Left ventricle myocardium inferior (tissue), 1 donor: Measurements from ENCODE around the gene SNAP29. TPM values are rescaled to one million over a fixed set of nuclear protein-coding genes. Genes with fewer than 3 reads are reported as not detected.

Source experiments
- DNase-seq: peaks from one replicate; pipeline ENCODE4 v3.0.0-alpha.2; 2020
- H3K27ac ChIP-seq: fragments of 200-600 bp; replicated peaks from 2 replicates; pipeline ENCODE4 v1.8.0; 2021
- H3K27me3 ChIP-seq: fragments of 200-600 bp; 2 replicates; pipeline ENCODE4 v1.8.0; 2021; ENCODE audit warnings: low read depth
- H3K36me3 ChIP-seq: fragments of 200-600 bp; 2 replicates; pipeline ENCODE4 v1.8.0; 2021
- H3K4me1 ChIP-seq: fragments of 200-600 bp; 2 replicates; pipeline ENCODE4 v1.8.0; 2021
- H3K4me3 ChIP-seq: fragments of 200-600 bp; 2 replicates; pipeline ENCODE4 v1.8.0; 2021; ENCODE audit warnings: mild to moderate bottlenecking, moderate library complexity
- H3K9me3 ChIP-seq: fragments of 200-600 bp; replicated peaks from 2 replicates; pipeline ENCODE4 v1.8.0; 2021
- intact Hi-C: fragments of 100-400 bp; cut with micrococcal nuclease; formaldehyde crosslinking; loops from one replicate; pipeline ENCODE4 v1.11.0; 2022
- total RNA-seq: library from RNA; stranded (reverse); fragmentation: NEBNext Ultra II Directional; extraction: Animal tissue kit (Norgen Biotek cat#: 25700); gene quantifications from one replicate; pipeline ENCODE4 v1.2.1, GENCODE V29; 2021
- TF ChIP-seq, protein P1 (sequence below): fragments of 200-600 bp; IDR thresholded peaks from 2 replicates; pipeline ENCODE4 v1.8.0; 2021; ENCODE audit warnings: antibody characterized with exemption, mild to moderate bottlenecking, borderline replicate concordance
- donor health status: DM: no; HTN: yes; CAD: no; lungs with severe emphysema.

Gene SNAP29
- total RNA-seq, 1 donor from 2014 or later = 25.8 TPM

GRCh38 chr22:20852076-20852475, 6.7 kb upstream of the SNAP29 start:
- Histone ChIP-seq H3K27ac (no peak overlapping the region), H3K9me3 (no peaks in the 10 kb centered on the region), H3K4me1 (peaks cover 38% of the 10 kb centered on the region), H3K27me3 (no peaks in the 10 kb centered on the region), H3K36me3 (no peaks in the 10 kb centered on the region), H3K4me3 (no peak overlapping the region)
- TF ChIP-seq, protein P1, sequence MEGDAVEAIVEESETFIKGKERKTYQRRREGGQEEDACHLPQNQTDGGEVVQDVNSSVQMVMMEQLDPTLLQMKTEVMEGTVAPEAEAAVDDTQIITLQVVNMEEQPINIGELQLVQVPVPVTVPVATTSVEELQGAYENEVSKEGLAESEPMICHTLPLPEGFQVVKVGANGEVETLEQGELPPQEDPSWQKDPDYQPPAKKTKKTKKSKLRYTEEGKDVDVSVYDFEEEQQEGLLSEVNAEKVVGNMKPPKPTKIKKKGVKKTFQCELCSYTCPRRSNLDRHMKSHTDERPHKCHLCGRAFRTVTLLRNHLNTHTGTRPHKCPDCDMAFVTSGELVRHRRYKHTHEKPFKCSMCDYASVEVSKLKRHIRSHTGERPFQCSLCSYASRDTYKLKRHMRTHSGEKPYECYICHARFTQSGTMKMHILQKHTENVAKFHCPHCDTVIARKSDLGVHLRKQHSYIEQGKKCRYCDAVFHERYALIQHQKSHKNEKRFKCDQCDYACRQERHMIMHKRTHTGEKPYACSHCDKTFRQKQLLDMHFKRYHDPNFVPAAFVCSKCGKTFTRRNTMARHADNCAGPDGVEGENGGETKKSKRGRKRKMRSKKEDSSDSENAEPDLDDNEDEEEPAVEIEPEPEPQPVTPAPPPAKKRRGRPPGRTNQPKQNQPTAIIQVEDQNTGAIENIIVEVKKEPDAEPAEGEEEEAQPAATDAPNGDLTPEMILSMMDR = no peak
- intact Hi-C loops = no loop called here
- DNase-seq = no peak

DNA sequence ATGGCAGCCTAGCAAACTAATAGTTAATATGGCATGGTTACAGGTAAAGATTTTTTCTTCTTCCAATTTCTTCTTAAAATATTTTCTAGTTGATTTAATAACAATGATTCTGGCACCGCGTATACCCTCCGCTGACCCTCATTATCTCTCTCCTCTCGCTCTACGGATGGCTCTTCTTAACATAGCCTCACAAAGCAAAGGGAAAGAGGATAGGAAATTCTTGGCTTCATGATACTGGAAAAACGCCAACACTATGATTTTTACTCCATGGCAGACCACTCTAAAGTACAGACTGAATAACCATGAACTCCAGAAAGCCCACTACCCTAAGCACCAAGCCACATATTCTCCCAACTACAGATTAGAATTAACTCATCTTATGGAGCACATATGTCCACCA, 6.3 kb upstream of the SNAP29 start:
- no peak overlapping the region for H3K27ac ChIP-seq
- DNase-seq = no peak
- TF ChIP-seq, protein P1 = no peak
- no peak overlapping the region for H3K4me3 ChIP-seq
- no peaks in the 10 kb centered on the region for H3K9me3 ChIP-seq
- no peaks in the 10 kb centered on the region for H3K27me3 ChIP-seq
- intact Hi-C loops = no loop called here
- peaks cover 42% of the 10 kb centered on the region for H3K4me1 ChIP-seq
- no peaks in the 10 kb centered on the region for H3K36me3 ChIP-seq

GRCh38 chr22:20853236-20853660, 5.6 kb upstream of the SNAP29 start:
- no peak overlapping the region for H3K4me3 ChIP-seq
- H3K27ac ChIP-seq = no peak overlapping the region
- intact Hi-C loops = no loop called here
- H3K36me3 ChIP-seq = no peaks in the 10 kb centered on the region
- H3K27me3 ChIP-seq = no peaks in the 10 kb centered on the region
- DNase-seq = no peak
- H3K4me1 ChIP-seq = peaks cover 49% of the 10 kb centered on the region
- TF ChIP-seq, protein P1 = no peak
- H3K9me3 ChIP-seq = no peaks in the 10 kb centered on the region

DNA sequence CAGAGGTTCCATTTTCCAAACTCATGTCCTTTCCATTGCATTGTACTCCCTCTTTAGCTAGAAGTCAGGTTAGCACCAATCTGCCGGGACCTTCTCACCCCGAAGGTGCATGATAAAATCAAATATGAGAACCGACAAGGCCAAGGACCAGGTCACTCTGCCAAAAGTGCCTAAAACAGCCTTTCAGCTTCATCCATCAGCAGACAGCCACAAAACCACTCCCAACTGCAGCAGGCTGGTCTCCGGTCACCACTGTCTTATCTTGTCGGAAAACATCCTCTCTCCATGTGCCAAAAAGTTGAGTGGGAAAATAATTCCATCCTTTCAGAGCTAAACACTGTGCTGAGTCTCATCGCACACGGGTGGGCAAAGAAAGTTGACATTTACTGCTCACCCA, 1.6 kb upstream of the SNAP29 start:
- Histone ChIP-seq H3K36me3 (no peaks in the 10 kb centered on the region), H3K4me3 (peak overlapping the region; percentile 90), H3K27ac (peak overlapping the region; percentile 94), H3K4me1 (peaks cover 65% of the 10 kb centered on the region), H3K27me3 (no peaks in the 10 kb centered on the region), H3K9me3 (no peaks in the 10 kb centered on the region)
- intact Hi-C loops = no loop called here
- no peak for DNase-seq
- TF ChIP-seq, protein P1 = no peak

DNA sequence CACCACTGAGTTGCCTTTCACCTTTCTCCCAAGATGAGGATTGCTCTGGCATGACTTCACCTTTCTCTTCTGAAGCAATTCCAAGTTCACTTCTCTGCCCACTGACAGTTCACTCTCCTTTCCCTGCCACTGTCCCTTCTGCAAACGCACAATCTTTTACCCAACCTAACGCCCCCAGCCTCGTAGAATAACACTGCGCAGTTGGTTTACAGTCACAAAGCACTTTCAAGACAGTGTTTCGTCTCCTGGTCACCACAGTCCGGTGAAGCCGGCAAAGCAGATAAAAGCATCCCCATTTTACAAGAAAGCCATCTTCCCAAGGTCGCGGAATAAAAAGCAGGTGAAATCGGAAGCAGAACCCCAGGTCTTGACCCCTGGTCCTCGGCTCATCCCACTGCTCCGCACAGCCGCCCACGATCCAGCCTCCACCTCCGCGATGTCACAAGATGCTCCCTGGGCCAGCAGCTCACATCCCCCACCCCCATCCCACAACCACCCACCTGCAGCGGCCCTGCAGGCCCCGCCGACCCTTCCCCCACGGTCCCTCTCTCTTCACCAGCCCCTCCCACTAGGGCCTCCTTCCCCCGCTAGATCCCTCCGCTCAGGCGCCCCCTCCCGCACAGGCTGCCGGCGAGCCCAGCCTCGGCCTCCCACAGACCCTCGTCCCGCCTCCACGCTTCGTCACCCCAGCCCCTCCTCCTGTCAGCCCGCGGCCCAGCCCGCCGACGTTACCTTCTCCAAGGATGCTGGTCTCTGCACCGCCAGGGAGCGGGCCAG, 781 bp upstream of the SNAP29 start:
- H3K27me3 ChIP-seq = no peaks in the 10 kb centered on the region
- H3K36me3 ChIP-seq = peaks cover 6% of the 10 kb centered on the region
- no peaks in the 10 kb centered on the region for H3K9me3 ChIP-seq
- TF ChIP-seq, protein P1 = no peak
- H3K4me3 ChIP-seq = peak overlapping the region; percentile 90
- DNase-seq = peak; percentile 85
- peaks cover 64% of the 10 kb centered on the region for H3K4me1 ChIP-seq
- intact Hi-C loops = no loop called here
- peak overlapping the region; percentile 94 for H3K27ac ChIP-seq
